HEK293 (cell line): ENCODE data around the gene TPGS2.

Experiments
- CTCF ChIA-PET: fragments of 350-600 bp; formaldehyde crosslinking; extraction: SDS; loops from one replicate; lab custom pipeline; 2021; ENCODE audit warnings: antibody characterized with exemption; lab: Yijun Ruan, JAX
- POLR2A ChIA-PET: fragments of 300-600 bp; formaldehyde crosslinking; extraction: SDS; loops from one replicate; lab custom pipeline; 2020; ENCODE audit warnings: antibody characterized with exemption, inconsistent platforms; lab: Yijun Ruan, JAX
- H3K27ac ChIP-seq: fragments of 200-500 bp; sonication (Bioruptor generic); 2 replicates; pipeline ENCODE4 v1.5.1; 2014; ENCODE audit warnings: low read depth, low read length, control low read depth, inconsistent platforms; ENCODE audit errors: extremely low read depth
- H3K36me3 ChIP-seq, 2 experiments: fragments of 200-500 bp in 1 of 2; sonication (Bioruptor generic) in 1 of 2; 1 replicate in 1 of 2; 2 replicates in 1 of 2; pipeline ENCODE4 v1.5.1; 2014 to 2017; ENCODE audit warnings: inconsistent platforms in 2 of 2, low read length in 2 of 2; ENCODE audit not compliant: control insufficient read depth in 2 of 2, insufficient read depth in 1 of 2
- H3K4me1 ChIP-seq: fragments of 200-500 bp; sonication (Bioruptor generic); 2 replicates; pipeline ENCODE4 v1.5.1; 2014; ENCODE audit warnings: mild to moderate bottlenecking, low read length, inconsistent platforms; ENCODE audit not compliant: control insufficient read depth, insufficient read depth
- H3K4me3 ChIP-seq: 2 replicates; pipeline ENCODE4 v1.5.1; 2011; ENCODE audit warnings: low read depth, mild to moderate bottlenecking, control low read depth, low read length, moderate library complexity
- H3K9me3 ChIP-seq: fragments of 200-500 bp; sonication (Bioruptor generic); 2 replicates; pipeline ENCODE4 v1.5.1; 2014; ENCODE audit warnings: low read depth, low read length, inconsistent platforms; ENCODE audit not compliant: control insufficient read depth, insufficient read depth
- GLI4 ChIP-seq: fragments of 450-650 bp; formaldehyde crosslinking; IDR thresholded peaks from 2 replicates; pipeline ENCODE4 v1.5.1; 2016; ENCODE audit warnings: missing biosample characterization, missing genetic modification characterization
- KLF10 ChIP-seq: fragments of 450-650 bp; IDR thresholded peaks from 2 replicates; pipeline ENCODE4 v1.5.1; 2018; ENCODE audit warnings: missing biosample characterization, mild to moderate bottlenecking, missing genetic modification characterization
- PRDM1 ChIP-seq: fragments of 450-650 bp; formaldehyde crosslinking; IDR thresholded peaks from 2 replicates; pipeline ENCODE4; 2016; ENCODE audit warnings: missing biosample characterization, missing genetic modification characterization
- PRDM2 ChIP-seq: fragments of 450-650 bp; formaldehyde crosslinking; IDR thresholded peaks from 2 replicates; pipeline ENCODE4 v1.5.1; 2016; ENCODE audit warnings: missing biosample characterization, missing genetic modification characterization, borderline replicate concordance
- RBAK ChIP-seq: fragments of 450-650 bp; formaldehyde crosslinking; IDR thresholded peaks from 2 replicates; pipeline ENCODE4 v1.5.1; 2016; ENCODE audit warnings: missing biosample characterization, missing genetic modification characterization
- SETDB1 ChIP-seq: IDR thresholded peaks from one replicate; pipeline ENCODE4 v1.6.1; 2017; ENCODE audit warnings: mild to moderate bottlenecking, low read length, moderate library complexity, mixed read lengths; ENCODE audit not compliant: insufficient read length
- YY2 ChIP-seq: fragments of 450-650 bp; formaldehyde crosslinking; IDR thresholded peaks from 2 replicates; pipeline ENCODE4 v1.5.1; 2016; ENCODE audit warnings: missing biosample characterization, missing genetic modification characterization
- ZNF114 ChIP-seq: fragments of 450-650 bp; formaldehyde crosslinking; IDR thresholded peaks from 2 replicates; pipeline ENCODE4 v1.5.0; 2017; ENCODE audit warnings: missing biosample characterization, missing genetic modification characterization
- ZNF184 ChIP-seq: fragments of 450-650 bp; IDR thresholded peaks from 2 replicates; pipeline ENCODE4 v1.5.1; 2018; ENCODE audit warnings: missing biosample characterization, mild to moderate bottlenecking, missing genetic modification characterization
- ZNF248 ChIP-seq: fragments of 450-650 bp; formaldehyde crosslinking; IDR thresholded peaks from 2 replicates; pipeline ENCODE4 v1.5.1; 2017; ENCODE audit warnings: missing biosample characterization, missing genetic modification characterization
- ZNF302 ChIP-seq: fragments of 450-650 bp; formaldehyde crosslinking; IDR thresholded peaks from 2 replicates; pipeline ENCODE4 v1.5.1; 2016; ENCODE audit warnings: missing biosample characterization, missing genetic modification characterization, low read depth
- ZNF311 ChIP-seq: fragments of 450-650 bp; formaldehyde crosslinking; IDR thresholded peaks from 2 replicates; pipeline ENCODE4 v1.5.1; 2017; ENCODE audit warnings: missing biosample characterization, missing genetic modification characterization, borderline replicate concordance
- ZNF341 ChIP-seq: fragments of 450-650 bp; formaldehyde crosslinking; IDR thresholded peaks from 2 replicates; pipeline ENCODE4; 2016; ENCODE audit warnings: low read depth, missing biosample characterization, missing genetic modification characterization
- ZNF391 ChIP-seq: fragments of 450-650 bp; formaldehyde crosslinking; IDR thresholded peaks from 2 replicates; pipeline ENCODE4 v1.5.1; 2016; ENCODE audit warnings: low read depth, missing biosample characterization, missing genetic modification characterization, borderline replicate concordance
- ZNF501 ChIP-seq: fragments of 450-650 bp; formaldehyde crosslinking; IDR thresholded peaks from 2 replicates; pipeline ENCODE4 v1.5.1; 2016; ENCODE audit warnings: missing biosample characterization, missing genetic modification characterization
- ZNF549 ChIP-seq: fragments of 450-650 bp; IDR thresholded peaks from 2 replicates; pipeline ENCODE4 v1.5.1; 2018; ENCODE audit warnings: missing biosample characterization, missing genetic modification characterization, mild to moderate bottlenecking, inconsistent platforms, moderate library complexity
- ZNF639 ChIP-seq: fragments of 450-650 bp; formaldehyde crosslinking; IDR thresholded peaks from 2 replicates; pipeline ENCODE4 v1.5.1; 2016; ENCODE audit warnings: missing biosample characterization, missing genetic modification characterization
- ZNF670 ChIP-seq: fragments of 450-650 bp; formaldehyde crosslinking; IDR thresholded peaks from 2 replicates; pipeline ENCODE4 v1.5.1; 2016; ENCODE audit warnings: missing biosample characterization, missing genetic modification characterization, low read depth

TPGS2 gene

GRCh38 chr18:36835927-36836326, 7.1 kb upstream of the TPGS2 start:
- Histone ChIP-seq H3K4me3 (no peak overlapping the region), H3K27ac (no peak overlapping the region), H3K4me1 (no peaks in the 10 kb centered on the region), H3K36me3 (peaks cover 0 to 21% of the 10 kb centered on the region in 2 experiments; a peak in 1 of 3 replicates), H3K9me3 (no peaks in the 10 kb centered on the region)
- CTCF ChIA-PET: interaction anchor here (0.6 kb wide), 1 partner anchor 21 kb away, joined by 3 read pairs; no protein-coding TSS in a partner anchor
- no peak for TF ChIP-seq ZNF670 (tag by site-specific recombination)
- no peak for TF ChIP-seq ZNF501
- no peak for TF ChIP-seq ZNF184 (tag by site-specific recombination)
- TF ChIP-seq ZNF302 (tag by site-specific recombination): no peak
- no peak for TF ChIP-seq SETDB1
- TF ChIP-seq ZNF391 (tag by site-specific recombination): no peak
- no peak for TF ChIP-seq PRDM2 (tag by site-specific recombination)
- TF ChIP-seq ZNF248 (tag by site-specific recombination): no peak
- no peak for TF ChIP-seq ZNF639
- TF ChIP-seq GLI4 (tag by site-specific recombination): no peak
- TF ChIP-seq RBAK: no peak
- TF ChIP-seq ZNF341 (tag by site-specific recombination): no peak
- TF ChIP-seq KLF10: no peak
- POLR2A ChIA-PET: no interaction called here

- Histone ChIP-seq H3K36me3 (peaks cover 0 to 16% of the 10 kb centered on the region in 2 experiments; a peak in 1 of 3 replicates), H3K4me1 (no peaks in the 10 kb centered on the region), H3K4me3 (no peak overlapping the region), H3K9me3 (no peaks in the 10 kb centered on the region), H3K27ac (no peak overlapping the region)
- no peak for TF ChIP-seq ZNF114 (tag by site-specific recombination)
- TF ChIP-seq PRDM1 (tag by site-specific recombination): peak; percentile 70
- no peak for TF ChIP-seq YY2 (tag by site-specific recombination)
- ChIA-PET CTCF (no interaction called here), POLR2A (no interaction called here)
These were observed 4.3 kb upstream of the TPGS2 start for GRCh38 chr18:36833120-36833519.

- no peak for TF ChIP-seq ZNF549 (tag by site-specific recombination)
- TF ChIP-seq ZNF311 (tag by site-specific recombination): no peak
- TF ChIP-seq, all 188 proteins: peak for 0
- Histone ChIP-seq H3K36me3 (peaks cover 0 to 15% of the 10 kb centered on the region in 2 experiments; a peak in 2 of 3 replicates), H3K4me3 (no peak overlapping the region), H3K27ac (no peak overlapping the region), H3K9me3 (no peaks in the 10 kb centered on the region), H3K4me1 (no peaks in the 10 kb centered on the region)
- CTCF ChIA-PET: no interaction called here
- POLR2A ChIA-PET: no interaction called here
These were observed 2.3 kb upstream of the TPGS2 start for GRCh38 chr18:36831139-36831538.
